Left lung (tissue), 10 donors: ENCODE results near the gene MAP7D1. TPM values are rescaled to one million over a fixed set of nuclear protein-coding genes. Genes with fewer than 3 reads are reported as not detected.

Experiments
- ATAC-seq: fragments of 200-7000 bp; cut with Tn5 transposase; one replicate; pipeline ENCODE4 v1.9.1; 2020; ENCODE audit warnings: moderate library complexity
- DNase-seq, 4 donors: peaks; one replicate each; pipeline ENCODE4 v3.0.0-alpha.2; 2013 to 2020
- H3K27ac ChIP-seq, 2 donors: fragments of 200-600 bp; sonication (generic) in 1 of 2; one replicate each; pipeline versions ENCODE4 v1.5.0 to v1.8.0; 2020 to 2021
- H3K27me3 ChIP-seq, 2 donors: fragments of 200-600 bp; sonication (generic) in 1 of 2; one replicate each; pipeline versions ENCODE4 v1.5.0 to v1.8.0; 2020 to 2021
- H3K36me3 ChIP-seq, 2 donors: fragments of 200-600 bp; sonication (generic) in 1 of 2; one replicate each; pipeline versions ENCODE4 v1.5.0 to v1.8.0; 2020 to 2021
- H3K4me1 ChIP-seq, 2 donors: fragments of 200-600 bp; one replicate each; pipeline ENCODE4 v1.8.0; 2021
- H3K4me3 ChIP-seq, 2 donors: fragments of 200-600 bp; sonication (generic) in 1 of 2; one replicate each; pipeline versions ENCODE4 v1.5.0 to v1.8.0; 2020 to 2021; ENCODE audit warnings: mild to moderate bottlenecking in 1 of 2
- H3K9me3 ChIP-seq, 2 donors: fragments of 200-600 bp; sonication (generic) in 1 of 2; one replicate each; pipeline versions ENCODE4 v1.5.0 to v1.8.0; 2020 to 2021
- CTCF ChIP-seq, 2 donors: fragments of 200-600 bp; sonication (generic) in 1 of 2; IDR thresholded peaks; one replicate each; pipeline versions ENCODE4 v1.5.0 to v1.8.0; 2021; ENCODE audit warnings: antibody characterized with exemption in 2 of 2
- intact Hi-C, 2 donors: fragments of 100-400 bp; cut with DNase I; formaldehyde crosslinking; loops; one replicate each; pipeline versions ENCODE4 v1.11.2 to v1.14.2; 2022
- polyA plus RNA-seq, 6 donors: library from polyadenylated mRNA; unstranded; fragments of 120-200 nt; gene quantifications; one replicate each; pipeline ENCODE4 v1.2.1, GENCODE V29; 2013; ENCODE audit not compliant: insufficient read length in 6 of 6
- total RNA-seq, 2 donors: library from RNA; stranded (reverse); fragmentation: NEBNext Ultra II Directional; extraction: Animal tissue kit (Norgen Biotek cat#: 25700); gene quantifications; one replicate each; pipeline ENCODE4 v1.2.1, GENCODE V29; 2021
- donor health status: DM: no; HTN: yes; CAD: no.
- donor health status: DM: no; HTN: no; CAD: no.

MAP7D1 gene
- total and polyA plus RNA-seq, 8 donors, result 54.6 to 147 (median 79.7) TPM

- no peaks in the 10 kb centered on the region for H3K27me3 ChIP-seq
- intact Hi-C loops, result no loop called here
- peak; percentile 14 for ATAC-seq
- no peak for TF ChIP-seq CTCF (IDR thresholded peaks at IDR 0.05)
- DNase-seq, result no peak
- H3K4me1 ChIP-seq, result peaks cover 0 to 8% of the 10 kb centered on the region in 2 donors
- H3K9me3 ChIP-seq, result no peaks in the 10 kb centered on the region
- H3K4me3 ChIP-seq, result no peak overlapping the region
- H3K36me3 ChIP-seq, result no peaks in the 10 kb centered on the region
- no peak overlapping the region for H3K27ac ChIP-seq
Observed at GRCh38 chr1:36109041-36109679, 46.8 kb upstream of the MAP7D1 start.

- intact Hi-C loops, result no loop called here
- H3K36me3 ChIP-seq, result no peaks in the 10 kb centered on the region
- no peaks in the 10 kb centered on the region for H3K27me3 ChIP-seq
- H3K27ac ChIP-seq, result no peak overlapping the region
- H3K4me3 ChIP-seq, result no peak overlapping the region
- H3K4me1 ChIP-seq, result peaks cover 5 to 17% of the 10 kb centered on the region in 2 donors
- no peak for DNase-seq
- no peak for TF ChIP-seq CTCF (IDR thresholded peaks at IDR 0.05)
- no peak for ATAC-seq
- H3K9me3 ChIP-seq, result no peaks in the 10 kb centered on the region
Observed at GRCh38 chr1:36111151-36111550, 44.8 kb upstream of the MAP7D1 start.

- Histone ChIP-seq H3K9me3 (no peaks in the 10 kb centered on the region), H3K36me3 (no peaks in the 10 kb centered on the region), H3K4me3 (no peak overlapping the region), H3K4me1 (peaks cover 5 to 21% of the 10 kb centered on the region in 2 donors), H3K27ac (no peak overlapping the region), H3K27me3 (no peaks in the 10 kb centered on the region)
- ATAC-seq, result no peak
- TF ChIP-seq CTCF (IDR thresholded peaks at IDR 0.05), result no peak
- intact Hi-C loops, result no loop called here
- peak in 1 of 4 donors; percentile 24 for DNase-seq
Observed at GRCh38 chr1:36112823-36113222, 43.1 kb upstream of the MAP7D1 start.

- TF ChIP-seq CTCF (IDR thresholded peaks at IDR 0.05), result no peak
- no peaks in the 10 kb centered on the region for H3K36me3 ChIP-seq
- H3K27ac ChIP-seq, result no peak overlapping the region
- intact Hi-C loops, result no loop called here
- ATAC-seq, result no peak
- H3K4me3 ChIP-seq, result no peak overlapping the region
- peaks cover 5 to 16% of the 10 kb centered on the region in 2 donors for H3K4me1 ChIP-seq
- no peaks in the 10 kb centered on the region for H3K9me3 ChIP-seq
- DNase-seq, result no peak
- H3K27me3 ChIP-seq, result no peaks in the 10 kb centered on the region
Observed at GRCh38 chr1:36114371-36114770, 41.6 kb upstream of the MAP7D1 start.

- Histone ChIP-seq H3K4me3 (no peak overlapping the region), H3K36me3 (no peaks in the 10 kb centered on the region), H3K4me1 (peaks cover 5 to 22% of the 10 kb centered on the region in 2 donors), H3K9me3 (no peaks in the 10 kb centered on the region), H3K27ac (no peak overlapping the region), H3K27me3 (no peaks in the 10 kb centered on the region)
- intact Hi-C loops, result no loop called here
- DNase-seq, result peak in 1 of 4 donors; percentile 35
- TF ChIP-seq CTCF (IDR thresholded peaks at IDR 0.05), result no peak
- peak; percentile 49 for ATAC-seq
Observed at GRCh38 chr1:36115200-36115669, 40.7 kb upstream of the MAP7D1 start.
